ENCODE data around the gene TJAP1. TPM values are rescaled to one million over a fixed set of nuclear protein-coding genes. Genes with fewer than 3 reads are reported as not detected.

The TJAP1 gene
- total RNA-seq, 1 donor from 2014 or later = 12.9 TPM

DNA sequence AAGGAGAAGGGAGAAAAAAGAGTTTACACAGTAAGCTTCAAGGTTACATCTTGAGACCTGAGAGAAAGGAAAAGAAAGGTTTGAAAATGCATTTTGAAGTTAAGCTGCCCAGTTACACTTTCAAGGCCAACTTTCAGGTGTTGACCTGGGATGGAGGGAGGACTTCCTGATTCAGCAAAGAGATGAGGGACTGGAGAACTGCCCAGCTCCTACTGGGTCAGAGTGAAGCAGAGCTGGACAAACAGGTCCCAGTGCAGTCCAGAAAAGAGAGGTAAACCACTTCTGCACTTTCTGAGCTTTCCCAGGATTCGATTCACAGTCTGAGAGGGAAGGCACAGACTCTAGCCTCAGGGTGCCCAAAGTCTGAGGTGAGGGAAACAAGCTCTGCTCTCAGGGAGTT lies 6.0 kb upstream of the TJAP1 start:
- Histone ChIP-seq H3K4me1 (peaks cover 13% of the 10 kb centered on the region), H3K4me3 (no peak overlapping the region), H3K27me3 (no peaks in the 10 kb centered on the region), H3F3A (ENCODE audit: low read depth) (peaks cover 11% of the 10 kb centered on the region), H3K79me2 (ENCODE audit: low read depth) (no peaks in the 10 kb centered on the region), H3K27ac (no peak overlapping the region), H3K9ac (no peak overlapping the region), H2AFZ (replicated peaks) (no peak overlapping the region), H3K4me2 (no peak overlapping the region), H3K36me3 (no peaks in the 10 kb centered on the region), H4K20me1 (ENCODE audit: low read depth) (no peaks in the 10 kb centered on the region), H3K9me3 (ENCODE audit: low read depth) (no peaks in the 10 kb centered on the region)
- H3K27me3 Mint-ChIP-seq (ENCODE audit: insufficient read depth, low read depth) = peaks cover 5% of the 10 kb centered on the region
- no peak overlapping the region for H3K27ac Mint-ChIP-seq
- no peak for DNase-seq (ENCODE audit: low spot score)
- peaks cover 4% of the 10 kb centered on the region for H3K4me1 Mint-ChIP-seq
- H3K4me3 Mint-ChIP-seq = no peak overlapping the region
- no peaks in the 10 kb centered on the region for H3K9me3 Mint-ChIP-seq
- H3K36me3 Mint-ChIP-seq = no peaks in the 10 kb centered on the region
- TF ChIP-seq EZH2 (IDR thresholded peaks at IDR 0.05) (no peak), EZH2phosphoT487 (IDR thresholded peaks at IDR 0.05) (no peak)
- TF ChIP-seq, protein P1, sequence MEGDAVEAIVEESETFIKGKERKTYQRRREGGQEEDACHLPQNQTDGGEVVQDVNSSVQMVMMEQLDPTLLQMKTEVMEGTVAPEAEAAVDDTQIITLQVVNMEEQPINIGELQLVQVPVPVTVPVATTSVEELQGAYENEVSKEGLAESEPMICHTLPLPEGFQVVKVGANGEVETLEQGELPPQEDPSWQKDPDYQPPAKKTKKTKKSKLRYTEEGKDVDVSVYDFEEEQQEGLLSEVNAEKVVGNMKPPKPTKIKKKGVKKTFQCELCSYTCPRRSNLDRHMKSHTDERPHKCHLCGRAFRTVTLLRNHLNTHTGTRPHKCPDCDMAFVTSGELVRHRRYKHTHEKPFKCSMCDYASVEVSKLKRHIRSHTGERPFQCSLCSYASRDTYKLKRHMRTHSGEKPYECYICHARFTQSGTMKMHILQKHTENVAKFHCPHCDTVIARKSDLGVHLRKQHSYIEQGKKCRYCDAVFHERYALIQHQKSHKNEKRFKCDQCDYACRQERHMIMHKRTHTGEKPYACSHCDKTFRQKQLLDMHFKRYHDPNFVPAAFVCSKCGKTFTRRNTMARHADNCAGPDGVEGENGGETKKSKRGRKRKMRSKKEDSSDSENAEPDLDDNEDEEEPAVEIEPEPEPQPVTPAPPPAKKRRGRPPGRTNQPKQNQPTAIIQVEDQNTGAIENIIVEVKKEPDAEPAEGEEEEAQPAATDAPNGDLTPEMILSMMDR (IDR thresholded peaks at IDR 0.05) = no peak

DNA sequence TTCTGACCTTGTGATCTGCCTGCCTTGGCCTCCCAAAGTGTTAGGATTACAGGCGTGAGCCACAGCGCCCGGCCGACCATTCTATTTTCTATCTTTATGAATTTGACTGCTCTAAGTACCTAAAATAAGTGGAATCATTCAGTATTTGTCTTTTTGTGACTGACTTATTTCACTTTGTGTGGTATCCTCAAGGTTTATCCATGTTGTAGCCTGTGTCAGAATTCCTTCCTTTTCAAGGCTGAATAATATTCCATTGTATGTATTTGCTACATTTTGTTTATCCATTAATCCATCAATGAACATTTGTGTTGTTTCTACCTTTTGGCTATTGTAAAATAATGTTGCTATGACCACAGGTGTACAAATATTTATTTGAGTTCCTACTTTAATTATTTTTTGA lies 4.9 kb upstream of the TJAP1 start:
- peaks cover 19% of the 10 kb centered on the region for H3K4me1 ChIP-seq
- no peaks in the 10 kb centered on the region for H3K36me3 Mint-ChIP-seq
- H3K27me3 ChIP-seq = no peaks in the 10 kb centered on the region
- no peak overlapping the region for H3K4me3 ChIP-seq
- peaks cover 11% of the 10 kb centered on the region for H3F3A ChIP-seq (ENCODE audit: low read depth)
- H3K36me3 ChIP-seq = no peaks in the 10 kb centered on the region
- H3K4me1 Mint-ChIP-seq = peaks cover 13% of the 10 kb centered on the region
- H3K9ac ChIP-seq = no peak overlapping the region
- DNase-seq (ENCODE audit: low spot score) = no peak
- no peak overlapping the region for H3K27ac ChIP-seq
- H4K20me1 ChIP-seq (ENCODE audit: low read depth) = no peaks in the 10 kb centered on the region
- H3K27ac Mint-ChIP-seq = no peak overlapping the region
- peaks cover 3% of the 10 kb centered on the region for H3K27me3 Mint-ChIP-seq (ENCODE audit: insufficient read depth, low read depth)
- TF ChIP-seq EZH2phosphoT487 (IDR thresholded peaks at IDR 0.05) (no peak), EZH2 (IDR thresholded peaks at IDR 0.05) (no peak)
- H2AFZ ChIP-seq (replicated peaks) = no peak overlapping the region
- H3K79me2 ChIP-seq (ENCODE audit: low read depth) = peaks cover 2% of the 10 kb centered on the region
- H3K4me3 Mint-ChIP-seq = no peak overlapping the region
- no peak overlapping the region for H3K4me2 ChIP-seq
- no peaks in the 10 kb centered on the region for H3K9me3 ChIP-seq (ENCODE audit: low read depth)
- no peaks in the 10 kb centered on the region for H3K9me3 Mint-ChIP-seq

DNA sequence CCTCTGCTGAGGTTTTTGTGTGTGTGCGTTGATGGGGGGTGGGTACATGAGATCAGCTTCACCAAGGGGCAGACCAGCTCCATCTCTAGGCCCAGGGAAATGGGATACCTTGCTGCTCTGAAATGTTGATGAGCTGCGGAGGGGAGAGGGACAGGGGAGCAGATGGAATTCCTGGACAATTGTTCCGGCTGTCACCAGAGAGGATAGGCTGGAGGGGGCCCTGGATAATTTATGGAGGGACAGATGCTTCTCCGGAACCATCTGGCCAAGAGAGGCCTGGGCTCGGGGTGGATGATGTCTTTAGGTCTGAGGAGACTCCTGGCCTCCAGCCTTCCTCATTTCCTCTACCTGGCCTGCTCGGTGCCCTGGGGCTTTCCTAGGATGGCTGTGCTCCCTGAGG lies 1.9 kb upstream of the TJAP1 start:
- H3K79me2 ChIP-seq (ENCODE audit: low read depth) = peaks cover 32% of the 10 kb centered on the region
- no peak overlapping the region for H3K9ac ChIP-seq
- DNase-seq (ENCODE audit: low spot score) = no peak
- peaks cover 30% of the 10 kb centered on the region for H3K4me1 Mint-ChIP-seq
- H3K27me3 ChIP-seq = no peaks in the 10 kb centered on the region
- peaks cover 5% of the 10 kb centered on the region for H3K36me3 Mint-ChIP-seq
- no peak overlapping the region for H3K4me3 Mint-ChIP-seq
- H3K27ac ChIP-seq = no peak overlapping the region
- H3K9me3 ChIP-seq (ENCODE audit: low read depth) = no peaks in the 10 kb centered on the region
- H3K9me3 Mint-ChIP-seq = no peaks in the 10 kb centered on the region
- H3K27me3 Mint-ChIP-seq (ENCODE audit: insufficient read depth, low read depth) = no peaks in the 10 kb centered on the region
- H3F3A ChIP-seq (ENCODE audit: low read depth) = no peaks in the 10 kb centered on the region
- no peak overlapping the region for H3K4me2 ChIP-seq
- TF ChIP-seq, protein P1 (IDR thresholded peaks at IDR 0.05) = no peak
- no peak for TF ChIP-seq EZH2phosphoT487 (IDR thresholded peaks at IDR 0.05)
- no peak for TF ChIP-seq EZH2 (IDR thresholded peaks at IDR 0.05)
- no peak overlapping the region for H3K4me3 ChIP-seq
- peaks cover 17% of the 10 kb centered on the region for H3K4me1 ChIP-seq
- peaks cover 14% of the 10 kb centered on the region for H4K20me1 ChIP-seq (ENCODE audit: low read depth)
- H3K36me3 ChIP-seq = no peaks in the 10 kb centered on the region
- no peak overlapping the region for H2AFZ ChIP-seq (replicated peaks)
- H3K27ac Mint-ChIP-seq = no peak overlapping the region

DNA sequence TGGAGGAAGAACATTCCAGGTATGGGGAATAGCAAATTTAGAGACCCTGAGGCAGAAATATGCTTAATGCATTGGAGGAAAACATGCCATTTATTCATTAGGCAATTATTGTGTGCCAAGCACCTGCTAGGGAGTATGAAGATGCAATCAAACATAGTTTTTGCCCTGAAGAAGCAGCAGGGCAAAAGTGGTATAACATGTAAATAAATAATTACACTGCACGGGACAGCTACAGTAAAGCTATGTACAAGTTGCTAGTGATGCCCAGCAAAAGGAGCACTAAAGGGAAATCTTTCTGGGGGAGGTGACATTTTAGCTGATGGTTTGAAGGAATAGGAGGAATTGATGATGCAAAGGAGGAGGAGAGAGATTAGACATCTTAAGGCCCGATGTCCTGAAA lies 624 bp upstream of the TJAP1 start:
- Histone ChIP-seq H3K4me3 (peak overlapping the region; percentile 76), H3K27me3 (no peaks in the 10 kb centered on the region), H3K27ac (no peak overlapping the region), H3F3A (ENCODE audit: low read depth) (no peaks in the 10 kb centered on the region), H3K9ac (no peak overlapping the region), H3K4me1 (peaks cover 17% of the 10 kb centered on the region), H4K20me1 (ENCODE audit: low read depth) (peaks cover 26% of the 10 kb centered on the region), H3K79me2 (ENCODE audit: low read depth) (peaks cover 39% of the 10 kb centered on the region), H3K4me2 (peak overlapping the region; percentile 94), H3K9me3 (ENCODE audit: low read depth) (no peaks in the 10 kb centered on the region), H2AFZ (replicated peaks) (peak overlapping the region; percentile 98), H3K36me3 (no peaks in the 10 kb centered on the region)
- H3K36me3 Mint-ChIP-seq = peaks cover 5% of the 10 kb centered on the region
- DNase-seq (ENCODE audit: low spot score) = no peak
- TF ChIP-seq, protein P1 (IDR thresholded peaks at IDR 0.05) = no peak
- TF ChIP-seq EZH2 (IDR thresholded peaks at IDR 0.05) (no peak), EZH2phosphoT487 (IDR thresholded peaks at IDR 0.05) (no peak)
- peak overlapping the region; percentile 64 for H3K27ac Mint-ChIP-seq
- no peaks in the 10 kb centered on the region for H3K27me3 Mint-ChIP-seq (ENCODE audit: insufficient read depth, low read depth)
- peaks cover 35% of the 10 kb centered on the region for H3K4me1 Mint-ChIP-seq
- no peaks in the 10 kb centered on the region for H3K9me3 Mint-ChIP-seq
- H3K4me3 Mint-ChIP-seq = peak overlapping the region; percentile 90

All from neural progenitor cell (in vitro differentiated cells).